GM18498 (cell line): Measurements from ENCODE around the gene PTRH1.

Experiments used
- ATAC-seq: cut with Tn5 transposase; IDR thresholded peaks from one replicate; pipeline ENCODE4 v1.9.1; 2021; ENCODE audit warnings: mild to moderate bottlenecking, moderate library complexity; ENCODE audit not compliant: unreplicated experiment

PTRH1 gene

GRCh38 chr9:127664324-127664677, 51.2 kb downstream of the PTRH1 start:
- no peak for ATAC-seq
